SH-SY5Y (cell line): ENCODE measurements around the gene FZR1.

Source experiments
- GATA2 ChIP-seq: IDR thresholded peaks from 2 replicates; pipeline ENCODE4 v1.6.1; 2011; ENCODE audit warnings: mild to moderate bottlenecking, low read depth, low read length
- GATA3 ChIP-seq: IDR thresholded peaks from 2 replicates; pipeline ENCODE4 v1.6.1; 2011; ENCODE audit warnings: low read depth, mild to moderate bottlenecking, low read length, moderate library complexity

- TF ChIP-seq GATA2 (no peak), GATA3 (no peak)
Observed at GRCh38 chr19:3481241-3482090, 24.6 kb upstream of the FZR1 start.
